HL-60 (cell line): ENCODE data around the gene TMEM250.
A peak's percentile ranks its signal among the peaks of the same experiment; 100 is the strongest.

Source experiments
- DNase-seq, 2 experiments: peaks; one replicate each; pipeline ENCODE4 v3.0.0-alpha.2; 2010 to 2020; ENCODE audit warnings: low read depth in 1 of 2, low spot score in 1 of 2
- H3K27ac ChIP-seq: fragments of 250-450 bp; sonication (Bioruptor Pico); replicated peaks from 2 replicates; pipeline ENCODE4 v1.5.1; 2020; ENCODE audit warnings: mild to moderate bottlenecking, moderate library complexity
- H3K27me3 ChIP-seq: fragments of 250-450 bp; sonication (Bioruptor Pico); 2 replicates; pipeline ENCODE4 v1.5.1; 2021; ENCODE audit warnings: mild to moderate bottlenecking, moderate library complexity; ENCODE audit not compliant: insufficient read depth, poor library complexity, severe bottlenecking
- H3K4me3 ChIP-seq: replicated peaks from 2 replicates; pipeline ENCODE4 v1.5.1; 2011; ENCODE audit warnings: mild to moderate bottlenecking, control low read depth, low read length; ENCODE audit not compliant: insufficient read depth
- CTCF ChIP-seq: IDR thresholded peaks from one replicate; pipeline ENCODE4 v1.5.1; 2011; ENCODE audit warnings: low read length, control low read depth, inconsistent platforms; ENCODE audit not compliant: insufficient read depth
- GABPA ChIP-seq: IDR thresholded peaks from 2 replicates; pipeline ENCODE4 v1.6.1; 2012; ENCODE audit warnings: low read depth
- POLR2AphosphoS5 ChIP-seq: IDR thresholded peaks from 2 replicates; pipeline ENCODE4 v1.6.1; 2012; ENCODE audit warnings: low read depth
- REST ChIP-seq: IDR thresholded peaks from 2 replicates; pipeline ENCODE4 v1.6.1; 2012; ENCODE audit warnings: low read depth; ENCODE audit not compliant: insufficient replicate concordance
- SPI1 ChIP-seq: IDR thresholded peaks from 2 replicates; pipeline ENCODE4 v1.6.1; 2012; ENCODE audit warnings: low read depth, mild to moderate bottlenecking, borderline replicate concordance
- long read RNA-seq: library from polyadenylated mRNA; unstranded; transcript quantifications from one replicate; pipeline ENCODE4 v2.0.0, GENCODE V29; 2020

TMEM250 gene
- long read RNA-seq, transcript TMEM250-201 (2 exons, 2,823 nt): major isoform, 6 of 18 reads
- long read RNA-seq, partial matches to known transcripts: 0 of 18 reads
- long read RNA-seq, other reads (novel, unspliced or antisense): 12 of 18 reads

GRCh38 chr9:136118320-136119060, at the start of gene TMEM250:
TMEM250 (minus strand) TSS chr9:136118875; CDS start chr9:136116900, 1,975 bp downstream.
- DNase-seq: peak; percentile 95 to 97
- no peak for TF ChIP-seq GABPA
- TF ChIP-seq SPI1: peak; percentile 86
- no peak for TF ChIP-seq REST
- TF ChIP-seq POLR2AphosphoS5: peak; percentile 61
- TF ChIP-seq CTCF: no peak
- Histone ChIP-seq H3K27me3 (no peaks in the 10 kb centered on the region), H3K4me3 (peak within 1 kb of the TSS; percentile 74), H3K27ac (peak within 1 kb of the TSS; percentile 94)

- H3K27me3 ChIP-seq: no peaks in the 10 kb centered on the region
- no peak overlapping the region for H3K27ac ChIP-seq
- TF ChIP-seq REST (no peak), GABPA (no peak), POLR2AphosphoS5 (no peak), CTCF (no peak)
- no peak overlapping the region for H3K4me3 ChIP-seq
- DNase-seq: no peak
Measured at GRCh38 chr9:136163248-136163850, 44.7 kb upstream of the TMEM250 start.

GRCh38 chr9:136160995-136161610, 42.4 kb upstream of the TMEM250 start:
- no peak overlapping the region for H3K4me3 ChIP-seq
- H3K27me3 ChIP-seq: no peaks in the 10 kb centered on the region
- TF ChIP-seq CTCF: no peak
- TF ChIP-seq POLR2AphosphoS5: no peak
- TF ChIP-seq REST: no peak
- TF ChIP-seq SPI1: no peak
- TF ChIP-seq GABPA: no peak
- no peak overlapping the region for H3K27ac ChIP-seq
- DNase-seq: no peak
